Cardiac muscle cell (in vitro differentiated cells and primary cell): Measurements from ENCODE around the gene ITGB1BP2. TPM values are rescaled to one million over a fixed set of nuclear protein-coding genes. Genes with fewer than 3 reads are reported as not detected.

ENCODE experiments used
- DNase-seq, 2 donors: peaks; one replicate each; pipeline versions ENCODE4 v3.0.0 to v3.0.0-alpha.2; 2010 to 2017; ENCODE audit warnings: low read depth in 1 of 2, low spot score in 1 of 2
- H3K27ac ChIP-seq: fragments of 200-600 bp; sonication (generic); 2 replicates; pipeline ENCODE4 v1.5.1; 2016
- H3K27me3 ChIP-seq: fragments of 200-600 bp; sonication (generic); 2 replicates; pipeline ENCODE4 v1.6.0; 2016; ENCODE audit warnings: control low read depth
- H3K36me3 ChIP-seq: fragments of 200-600 bp; sonication (generic); 2 replicates; pipeline ENCODE4 v1.5.1; 2016; ENCODE audit warnings: control low read depth
- H3K4me1 ChIP-seq: fragments of 200-600 bp; sonication (generic); 2 replicates; pipeline ENCODE4 v1.8.1; 2017; ENCODE audit warnings: low read depth, mild to moderate bottlenecking, mixed run types
- H3K4me3 ChIP-seq: fragments of 200-600 bp; sonication (generic); 2 replicates; pipeline ENCODE4 v1.5.1; 2016; ENCODE audit warnings: mild to moderate bottlenecking
- H3K9me3 ChIP-seq: fragments of 200-600 bp; sonication (generic); 2 replicates; pipeline ENCODE4 v1.5.1; 2017; ENCODE audit warnings: low read depth, mild to moderate bottlenecking, control low read depth
- CTCF ChIP-seq: IDR thresholded peaks from 2 replicates; pipeline ENCODE4 v1.5.1; 2012; ENCODE audit warnings: low read depth, mild to moderate bottlenecking, low read length
- polyA plus RNA-seq: library from polyadenylated mRNA; unstranded; fragments of >200 nt; fragmentation: Nextera tagmentation; extraction: Ambion mirVana; gene quantifications from 2 replicates; pipeline ENCODE4 v1.2.1, GENCODE V29; 2016
- total RNA-seq: library from RNA; depleted of rRNA; stranded (reverse); fragments of >200 nt; gene quantifications from 2 replicates; pipeline ENCODE4 v1.2.3, GENCODE V29; 2016

Gene ITGB1BP2
- 99.7 and 158 TPM in 2 replicates for total RNA-seq
- polyA plus RNA-seq, result 60.4 and 115 TPM in 2 replicates

- Histone ChIP-seq H3K27me3 (no peaks in the 10 kb centered on the region), H3K4me3 (peak within 1 kb of the TSS; percentile 30), H3K27ac (peak within 1 kb of the TSS; percentile 98), H3K9me3 (no peaks in the 10 kb centered on the region), H3K4me1 (peaks cover 6% of the 10 kb centered on the region), H3K36me3 (peaks cover 16% of the 10 kb centered on the region)
- no peak for TF ChIP-seq CTCF
- DNase-seq, result peak; percentile 64 to 87
Observed at GRCh38 chrX:71301195-71301924, at the start of gene ITGB1BP2. ITGB1BP2 (plus strand) TSS chrX:71301750; CDS start chrX:71301807, 57 bp downstream.

GRCh38 chrX:71252221-71252620 lies 49.3 kb upstream of the ITGB1BP2 start:
- Histone ChIP-seq H3K9me3 (no peaks in the 10 kb centered on the region), H3K4me3 (peak overlapping the region; percentile 74), H3K4me1 (peaks cover 8% of the 10 kb centered on the region), H3K27ac (no peak overlapping the region), H3K27me3 (no peaks in the 10 kb centered on the region), H3K36me3 (peaks cover 7% of the 10 kb centered on the region)
- no peak for DNase-seq
- TF ChIP-seq CTCF, result no peak

GRCh38 chrX:71253253-71254091 lies 48.1 kb upstream of the ITGB1BP2 start:
- Histone ChIP-seq H3K9me3 (no peaks in the 10 kb centered on the region), H3K36me3 (peaks cover 4% of the 10 kb centered on the region), H3K27ac (peak overlapping the region; percentile 93), H3K4me3 (peak overlapping the region; percentile 74), H3K4me1 (peaks cover 8% of the 10 kb centered on the region), H3K27me3 (no peaks in the 10 kb centered on the region)
- peak; percentile 48 to 60 for DNase-seq
- TF ChIP-seq CTCF, result peak; percentile 47

- no peak for TF ChIP-seq CTCF
- H3K9me3 ChIP-seq, result no peaks in the 10 kb centered on the region
Observed at GRCh38 chrX:71254092-71254963, 47.2 kb upstream of the ITGB1BP2 start, which contains the start of gene ZMYM3. ZMYM3 (minus strand) TSS chrX:71254140; CDS start chrX:71253255, 885 bp downstream.

GRCh38 chrX:71256051-71256450 lies 45.5 kb upstream of the ITGB1BP2 start:
- Histone ChIP-seq H3K9me3 (peaks cover 3% of the 10 kb centered on the region), H3K4me1 (peaks cover 8% of the 10 kb centered on the region), H3K27ac (peak overlapping the region; percentile 93), H3K27me3 (no peaks in the 10 kb centered on the region), H3K4me3 (no peak overlapping the region), H3K36me3 (no peaks in the 10 kb centered on the region)
- TF ChIP-seq CTCF, result no peak
- DNase-seq, result peak in 1 of 2 donors; percentile 27

More at GRCh38 chrX:71254092-71254963, 47.2 kb upstream of the ITGB1BP2 start, which contains the start of gene ZMYM3:
- DNase-seq, result peak; percentile 89 to 90
- peak within 1 kb of the TSS; percentile 74 for H3K4me3 ChIP-seq
- peak within 1 kb of the TSS; percentile 93 for H3K27ac ChIP-seq
- peaks cover 8% of the 10 kb centered on the region for H3K4me1 ChIP-seq
- H3K36me3 ChIP-seq, result no peaks in the 10 kb centered on the region
- H3K27me3 ChIP-seq, result no peaks in the 10 kb centered on the region
